Occipital lobe (tissue), 2 donors: ENCODE data around the gene ADRA2C. TPM values are rescaled to one million over a fixed set of nuclear protein-coding genes. Genes with fewer than 3 reads are reported as not detected.
"Not testable (repeated sequence)": the region's sequence is repeated elsewhere in the genome, so short reads cannot be mapped to it uniquely, and the experiment has no call there.

Experiments used
- DNase-seq: peaks from one replicate; lab custom pipeline; 2025; lab: John Stamatoyannopoulos, UW
- total RNA-seq: library from RNA; depleted of rRNA; stranded (reverse); fragments of >200 nt; gene quantifications from one replicate; pipeline ENCODE4 v1.2.3, GENCODE V29; 2014

The ADRA2C gene
- total RNA-seq, 1 donor from 2014 or later: 2.2 TPM

DNA sequence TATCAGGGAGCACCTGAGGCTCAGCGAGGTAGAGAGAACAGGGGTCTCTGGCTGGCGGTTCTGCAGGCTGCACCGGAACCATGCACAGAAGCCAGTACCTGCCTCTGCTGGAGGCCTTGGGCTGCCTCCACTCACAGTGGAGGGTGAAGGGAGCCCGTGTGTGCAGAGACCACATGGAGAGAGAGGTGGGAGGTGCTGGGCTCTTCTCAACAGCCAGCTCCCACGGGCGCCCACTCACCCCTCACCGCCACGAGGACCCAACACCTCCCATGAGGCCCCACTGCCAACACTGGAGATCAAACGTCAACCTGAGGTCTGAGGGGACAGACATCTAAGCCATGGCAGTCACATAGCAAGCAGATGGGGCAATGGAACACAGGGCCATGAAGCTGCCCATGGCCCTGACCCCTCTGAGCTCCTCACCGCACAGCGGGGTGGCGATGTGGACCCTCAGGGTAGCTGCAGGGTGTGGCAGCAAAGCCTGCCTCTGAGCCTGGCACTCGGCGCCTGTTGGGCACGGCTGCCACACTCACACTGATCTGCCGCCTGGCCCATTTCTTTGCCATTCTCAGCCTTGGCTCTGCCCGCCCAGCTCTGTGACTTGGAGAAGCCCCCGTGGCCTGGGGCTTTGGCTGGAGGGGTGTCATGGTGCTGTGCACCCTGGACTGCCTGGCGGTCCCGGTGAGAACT lies 44.8 kb downstream of the ADRA2C start:
- DNase-seq: no peak

GRCh38 chr4:3811621-3812020 lies 45.4 kb downstream of the ADRA2C start:
- no peak for DNase-seq

GRCh38 chr4:3812211-3812934 lies 46.2 kb downstream of the ADRA2C start:
- no peak for DNase-seq

DNA sequence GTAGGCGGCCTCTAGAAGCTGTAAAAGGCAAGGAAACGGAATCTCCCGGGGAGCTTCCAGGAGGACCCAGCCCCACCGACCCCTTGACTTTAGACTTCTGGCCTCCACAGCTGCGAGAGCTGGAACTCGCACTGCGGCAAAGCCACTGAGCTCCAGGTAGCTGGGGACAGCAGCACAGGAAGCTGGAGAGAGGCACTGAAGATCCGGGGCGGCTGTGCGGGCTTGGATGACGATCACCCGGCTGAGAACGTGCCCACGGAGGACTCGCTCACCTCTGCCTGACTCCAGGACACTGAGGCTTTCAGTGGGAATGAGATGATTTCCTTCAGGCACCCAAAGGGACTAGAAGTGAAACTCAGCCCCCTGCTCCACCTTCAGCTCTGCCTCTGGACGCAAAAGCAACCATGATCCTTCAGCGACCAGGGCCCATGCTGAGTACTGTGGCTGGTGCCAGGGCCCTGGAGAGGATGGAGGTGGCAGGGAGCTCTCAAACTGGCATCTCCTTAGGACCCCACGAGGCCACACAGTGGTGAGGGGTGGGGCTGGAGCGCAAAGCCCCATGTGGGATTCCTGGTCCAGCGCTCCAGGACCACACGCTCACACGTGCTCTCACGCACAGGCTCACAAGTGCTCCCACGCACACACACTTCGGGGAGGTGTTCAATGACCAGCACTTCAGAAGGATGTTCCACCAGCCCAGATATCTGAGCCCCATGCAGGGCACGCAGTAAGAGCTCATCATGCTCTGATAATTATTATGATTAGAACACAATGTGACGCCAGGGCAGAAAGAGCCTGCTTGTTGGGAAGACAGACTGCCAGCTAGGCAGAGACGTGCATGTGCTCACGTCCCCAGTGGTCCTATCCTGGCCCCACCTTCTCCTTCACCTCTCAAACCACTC lies 47.2 kb downstream of the ADRA2C start:
- no peak for DNase-seq

DNA sequence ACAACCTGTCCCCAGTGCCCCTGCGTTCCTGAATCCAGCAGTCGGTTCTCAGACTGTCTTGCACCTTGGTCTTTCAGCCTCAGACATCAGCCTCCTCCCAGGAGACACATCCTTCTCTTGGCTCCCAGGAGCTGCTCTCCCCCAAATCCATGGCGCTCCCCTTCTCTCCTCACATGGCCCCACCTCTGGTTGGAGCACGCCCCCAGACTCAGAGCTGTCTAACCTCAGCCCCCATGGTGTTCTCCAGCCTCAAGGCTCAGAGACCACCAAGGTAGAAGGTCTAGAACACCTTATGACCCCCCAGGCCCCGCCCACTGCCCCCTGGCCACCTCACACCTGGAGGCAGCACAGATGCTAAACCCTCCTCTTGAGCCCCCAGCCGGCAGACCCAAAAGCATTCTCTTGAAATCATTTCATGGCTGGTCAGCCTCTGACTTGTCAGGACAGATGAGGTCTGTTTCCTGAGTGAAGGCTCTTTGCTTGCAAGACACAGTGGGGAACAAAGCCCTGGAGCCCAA lies 47.9 kb downstream of the ADRA2C start:
- DNase-seq: no peak

DNA sequence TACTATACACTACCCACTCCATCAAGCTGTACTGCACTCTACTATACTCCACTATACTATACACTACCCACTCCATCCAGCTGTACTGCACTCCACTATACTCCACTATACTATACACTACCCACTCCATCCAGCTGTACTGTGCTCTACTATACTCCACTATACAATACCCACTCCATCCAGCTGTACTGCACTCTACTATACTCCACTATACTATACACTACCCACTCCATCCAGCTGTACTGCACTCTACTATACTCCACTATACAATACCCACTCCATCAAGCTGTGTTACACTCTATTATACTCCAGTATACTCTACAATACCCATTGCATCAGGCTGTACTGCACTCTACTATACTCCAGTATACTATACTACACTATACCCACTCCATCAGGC lies 48.7 kb downstream of the ADRA2C start:
- DNase-seq: not testable (repeated sequence)

GRCh38 chr4:3816256-3816825 lies 50.2 kb downstream of the ADRA2C start:
- DNase-seq: no peak

GRCh38 chr4:3816983-3817960 lies 51.1 kb downstream of the ADRA2C start:
- DNase-seq: no peak

Other genes starting within 250 kb of the ADRA2C start
- 12.6 TPM for gene LRPAP1, start 234.0 kb upstream of the ADRA2C start, total RNA-seq